G401.6 (cell line): ENCODE results near the gene ACAT2.
"Not testable (repeated sequence)": the region's sequence is repeated elsewhere in the genome, so short reads cannot be mapped to it uniquely, and the experiment has no call there.

Experiments used
- FAIRE-seq: peaks from 2 replicates; lab custom pipeline; 2012; peaks lifted over from hg19 to GRCh38; lab: Jason Lieb, UNC

ACAT2 gene

DNA sequence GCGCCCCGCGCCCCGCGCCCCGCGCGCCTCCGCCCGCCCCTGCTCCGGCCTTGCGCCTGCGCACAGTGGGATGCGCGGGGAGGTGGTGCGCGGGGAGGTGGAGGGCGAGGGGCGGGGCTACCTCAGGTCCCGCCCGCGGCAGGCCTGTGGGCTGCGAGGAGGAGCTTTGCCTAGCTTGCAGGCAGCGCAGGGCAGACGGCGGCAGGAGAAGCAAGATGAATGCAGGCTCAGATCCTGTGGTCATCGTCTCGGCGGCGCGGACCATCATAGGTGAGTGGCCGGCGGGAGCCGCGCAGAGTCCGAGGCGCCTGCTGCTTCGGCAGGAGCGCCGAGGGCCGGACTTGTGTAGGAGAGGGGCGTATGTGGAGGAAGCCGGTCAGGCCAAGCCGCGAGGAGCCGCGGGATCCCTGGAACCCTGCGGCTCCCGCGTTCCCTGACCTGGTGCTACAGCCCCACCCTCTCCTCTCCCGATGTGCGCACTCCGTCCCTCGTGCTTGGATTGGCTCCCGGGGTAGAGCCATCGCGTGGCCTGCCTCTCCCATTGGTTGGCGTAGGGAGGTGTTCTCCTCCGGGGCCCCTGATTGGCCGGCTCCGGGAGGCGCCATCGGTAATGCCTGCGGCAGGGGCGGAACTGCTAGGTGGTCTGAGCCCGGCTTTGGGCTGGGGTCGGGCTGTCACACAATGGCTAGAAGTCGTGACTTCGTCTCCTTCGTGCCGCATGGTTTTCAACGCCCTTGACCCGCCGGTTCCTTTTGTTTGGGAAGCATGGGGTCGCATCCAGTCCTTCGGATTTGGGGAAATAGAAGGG, at the start of gene ACAT2:
Gene ACAT2, plus strand, starts transcription at position 173 of the 808 bp plus-strand sequence. Its CDS starts 43 bp downstream, at position 216.
- peak; percentile 74 for FAIRE-seq

DNA sequence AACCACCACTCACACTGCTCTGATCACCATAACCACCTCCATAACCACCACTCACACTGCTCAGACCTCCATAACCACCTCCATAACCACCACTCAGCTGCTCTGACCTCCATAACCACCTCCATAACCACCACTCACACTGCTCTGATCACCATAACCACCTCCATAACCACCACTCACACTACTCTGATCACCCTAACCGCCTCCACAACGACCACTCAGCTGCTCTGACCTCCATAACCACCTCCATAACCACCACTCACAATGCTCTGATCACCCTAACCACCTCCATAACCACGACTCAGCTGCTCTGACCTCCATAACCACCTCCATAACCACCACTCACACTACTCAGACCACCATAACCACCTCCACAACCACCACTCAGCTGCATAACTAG, 49.5 kb upstream of the ACAT2 start:
- FAIRE-seq = not testable (repeated sequence)

DNA sequence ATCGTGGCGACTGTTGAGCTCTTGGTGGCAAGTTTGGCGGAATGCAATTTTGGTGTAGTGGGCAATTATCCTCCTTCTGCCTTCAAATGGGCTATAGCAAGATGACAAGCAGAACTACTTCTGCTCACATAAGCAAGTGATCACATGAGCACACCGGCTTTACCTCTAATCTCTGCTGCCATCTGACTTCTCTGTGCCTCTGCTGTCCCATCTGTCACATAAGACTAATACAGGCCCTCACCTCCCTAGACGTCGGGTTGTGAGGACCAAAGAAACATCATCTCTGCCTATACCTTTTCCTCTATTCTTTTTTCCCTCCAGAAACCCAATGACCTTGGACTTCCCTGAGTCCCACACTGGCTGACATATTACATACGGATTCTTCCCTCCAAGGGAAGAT, 47.9 kb upstream of the ACAT2 start:
- FAIRE-seq = no peak

DNA sequence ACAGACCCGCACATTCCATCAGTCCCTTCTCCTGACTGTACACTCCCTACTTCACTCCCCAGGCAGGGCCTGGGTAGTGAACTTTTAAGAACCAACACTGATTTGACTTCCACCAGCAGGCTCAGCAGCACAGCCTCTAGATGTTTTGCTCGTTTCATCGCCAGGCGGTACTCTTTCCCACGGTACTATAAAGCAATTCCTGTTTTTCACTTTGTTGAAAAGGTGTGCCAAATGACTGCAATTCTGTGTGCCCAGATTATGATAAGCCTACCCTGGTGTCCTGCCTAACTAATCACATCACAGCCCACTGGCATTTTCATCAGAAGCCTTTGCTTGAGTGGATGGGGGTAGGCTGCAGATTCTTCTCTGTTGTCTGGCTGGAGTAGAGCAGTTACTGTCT, 47.4 kb upstream of the ACAT2 start:
- no peak for FAIRE-seq

DNA sequence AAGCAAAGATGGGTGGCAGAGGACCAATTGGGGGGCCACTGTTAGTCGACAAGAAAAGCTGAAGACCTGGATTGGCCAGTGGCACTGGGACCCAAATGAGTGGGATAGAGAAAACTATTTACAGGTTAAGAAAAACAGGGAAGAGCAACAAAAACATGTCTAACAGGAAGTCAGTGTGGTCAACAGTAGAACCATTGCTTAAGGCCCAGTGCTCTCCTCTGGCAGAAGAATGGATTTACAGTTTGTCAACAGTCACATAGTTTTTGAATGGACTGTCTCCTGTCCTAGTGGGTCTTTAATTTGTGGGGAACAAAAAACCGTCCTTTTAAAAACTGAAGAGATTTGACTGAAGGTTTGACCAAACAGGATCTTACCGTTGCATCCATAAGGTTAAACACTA, 46.7 kb upstream of the ACAT2 start:
- no peak for FAIRE-seq

DNA sequence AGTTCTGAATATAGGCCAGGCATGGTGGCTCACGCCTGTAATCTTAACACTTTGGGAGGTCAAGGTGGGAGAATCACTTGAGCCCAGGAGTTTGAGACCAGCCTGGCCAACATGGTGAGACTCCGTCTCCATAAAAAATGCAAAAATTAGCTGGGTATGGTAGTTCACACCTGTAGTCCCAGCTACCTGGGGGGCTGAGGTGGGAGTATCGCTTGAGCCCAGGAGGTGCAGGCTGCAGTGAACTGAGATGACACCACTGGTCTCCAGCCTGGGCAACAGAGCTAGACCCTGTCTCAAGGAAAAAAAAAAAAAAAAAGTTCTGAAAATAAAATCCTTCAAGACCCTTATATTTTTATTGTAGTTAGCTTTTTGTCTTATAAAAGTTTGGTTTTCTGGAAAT, 46.2 kb upstream of the ACAT2 start:
- no peak for FAIRE-seq

DNA sequence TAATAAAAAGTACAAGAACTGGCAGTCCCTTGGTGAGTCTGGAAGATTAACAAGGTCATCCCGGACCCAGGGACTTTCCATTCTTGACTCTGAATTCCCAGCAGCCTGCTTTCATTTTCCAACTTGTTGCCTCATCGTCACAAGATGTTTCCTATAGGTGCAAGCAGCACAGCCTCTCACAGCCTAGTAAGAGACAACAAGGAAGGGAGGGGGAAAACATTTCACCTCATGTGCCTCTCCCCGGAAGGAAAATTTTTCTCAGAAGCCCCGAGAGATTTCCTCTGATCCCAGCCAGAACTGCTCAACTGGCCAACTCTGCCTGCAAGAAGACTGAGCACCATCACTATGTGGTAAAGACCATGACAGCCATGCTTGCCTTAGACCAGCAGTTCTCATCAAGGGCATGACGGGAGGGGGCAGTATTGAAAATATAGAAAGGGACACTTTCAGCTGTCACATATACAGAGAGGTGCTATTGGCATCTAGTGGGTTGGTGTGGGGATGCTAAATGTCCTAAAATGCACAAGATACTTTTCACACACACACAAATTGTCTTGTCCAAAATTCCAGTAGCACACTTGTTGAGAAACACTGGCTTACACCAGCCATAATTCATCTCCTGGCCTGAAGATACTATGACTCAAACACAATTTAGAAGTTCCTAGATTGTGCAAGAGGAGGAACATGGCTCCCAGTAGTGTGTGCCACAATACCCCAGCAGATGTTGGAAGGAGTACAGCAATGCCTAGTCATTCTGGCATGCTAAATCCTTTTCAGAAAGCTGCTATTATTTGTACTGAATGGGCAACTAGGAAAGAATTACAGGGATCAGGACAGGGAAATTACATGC, 45.4 kb upstream of the ACAT2 start:
- FAIRE-seq = no peak

DNA sequence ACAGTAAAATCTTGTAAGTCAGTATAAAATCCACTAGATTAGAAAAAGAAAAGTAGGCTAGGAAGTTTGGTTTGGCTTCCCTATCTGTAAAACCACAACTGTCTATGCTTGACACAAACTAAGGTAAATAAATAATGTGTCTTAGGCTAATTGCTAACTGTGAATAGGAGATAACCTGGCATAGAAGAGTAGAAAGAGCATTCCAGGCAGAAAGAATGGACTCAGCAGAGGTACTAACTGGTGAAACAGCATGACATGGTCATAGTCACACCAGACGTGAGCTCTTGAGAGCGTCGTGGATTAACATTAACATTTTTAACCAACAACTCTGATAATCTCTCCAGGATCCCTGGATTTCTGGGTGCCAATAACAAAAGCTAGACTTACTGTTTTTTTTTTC, 43.2 kb upstream of the ACAT2 start:
- no peak for FAIRE-seq

DNA sequence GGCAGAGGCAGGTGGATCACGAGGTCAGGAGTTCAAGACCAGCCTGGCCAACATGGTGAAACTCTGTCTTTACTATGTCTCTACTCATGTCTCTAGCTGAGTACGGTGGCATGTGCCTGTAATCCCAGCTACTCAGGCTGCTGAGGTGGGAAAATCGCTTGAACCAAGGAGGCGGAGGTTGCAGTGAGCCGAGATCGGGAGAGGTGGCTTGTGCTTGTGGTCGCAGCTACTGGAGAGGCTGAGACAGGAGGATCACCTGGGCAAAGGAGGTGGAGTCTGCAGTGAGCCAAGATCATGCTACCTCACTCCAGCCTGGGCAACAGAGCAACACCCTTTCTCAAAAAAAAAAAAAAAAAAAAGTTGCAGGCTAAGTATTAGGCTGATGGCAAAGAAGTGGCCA, 42.6 kb upstream of the ACAT2 start:
- FAIRE-seq = no peak

DNA sequence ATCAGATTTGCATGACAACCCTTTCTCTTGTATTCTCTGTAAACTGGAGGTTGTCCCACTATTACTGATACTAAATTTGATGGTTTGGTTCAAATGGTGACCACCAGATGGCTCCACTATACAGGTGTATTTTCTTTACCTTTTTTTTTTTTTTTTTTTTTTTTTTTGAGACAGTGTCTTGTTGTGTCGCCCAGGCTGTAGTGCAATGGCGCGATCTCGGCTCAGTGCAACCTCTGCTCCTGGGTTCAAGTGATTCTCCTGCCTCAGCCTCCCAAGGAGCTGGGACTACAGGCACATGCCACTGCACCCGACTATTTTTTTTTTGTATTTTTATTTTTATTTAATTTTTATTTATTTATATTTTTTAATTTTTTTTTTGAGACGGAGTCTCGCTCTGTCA, 41.1 kb upstream of the ACAT2 start:
- FAIRE-seq = peak; percentile 79

DNA sequence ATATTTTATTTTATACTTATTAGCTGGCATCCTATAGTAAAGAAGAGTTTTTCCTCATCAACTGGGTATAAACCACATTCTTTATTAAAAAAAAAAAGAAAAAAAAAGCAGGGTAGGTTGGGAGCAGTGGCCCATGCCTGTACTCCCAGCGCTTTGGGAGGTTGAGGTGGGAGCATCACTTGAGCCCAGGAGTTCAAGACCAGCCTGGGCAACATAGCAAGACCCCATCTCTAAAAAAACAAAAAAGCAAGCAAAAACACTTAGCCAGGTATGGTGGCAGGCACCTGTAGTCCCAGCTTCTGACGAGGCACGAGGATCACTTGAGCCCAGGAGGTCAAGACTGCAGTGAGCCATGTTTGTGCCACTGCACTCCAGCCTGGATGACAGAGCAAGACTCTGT, 39.9 kb upstream of the ACAT2 start:
- FAIRE-seq = not testable (repeated sequence)

DNA sequence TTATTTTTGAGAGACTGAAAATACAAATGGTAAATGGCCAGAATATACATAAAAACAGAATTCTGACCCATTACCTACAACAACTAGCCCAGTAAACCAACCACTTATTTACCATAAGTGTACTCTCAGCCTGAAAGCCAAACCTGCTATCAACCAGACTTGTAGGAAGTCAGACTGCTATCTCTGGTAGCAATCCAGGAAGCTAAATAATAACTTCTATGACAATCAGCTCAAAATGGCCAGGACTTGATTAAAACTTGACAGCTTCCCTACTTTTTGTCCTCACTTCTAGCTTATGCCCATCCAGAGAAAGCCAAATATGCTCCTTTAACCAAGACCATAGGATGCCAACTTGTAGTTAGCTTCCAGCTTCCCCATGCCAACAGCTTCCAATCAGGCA, 39.2 kb upstream of the ACAT2 start:
- no peak for FAIRE-seq

DNA sequence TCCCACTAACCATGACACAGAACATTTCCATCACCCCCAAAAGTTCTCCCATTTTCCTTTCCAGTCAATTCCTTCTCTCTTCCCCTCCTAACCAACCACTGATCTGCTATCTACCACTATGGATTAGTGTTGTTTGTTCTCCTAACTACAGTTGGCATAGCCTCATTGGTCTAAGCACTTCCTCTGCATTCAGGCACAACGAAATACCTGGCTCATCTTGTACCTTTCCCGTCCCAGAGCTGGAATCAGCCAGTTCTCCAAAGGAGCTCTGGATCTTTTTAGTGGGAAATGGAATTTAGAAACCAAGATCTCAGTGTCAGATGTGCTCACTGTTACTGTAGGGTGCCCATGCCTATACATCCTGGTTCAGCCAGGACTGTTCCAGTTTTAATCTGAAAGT, 38.6 kb upstream of the ACAT2 start:
- FAIRE-seq = no peak

DNA sequence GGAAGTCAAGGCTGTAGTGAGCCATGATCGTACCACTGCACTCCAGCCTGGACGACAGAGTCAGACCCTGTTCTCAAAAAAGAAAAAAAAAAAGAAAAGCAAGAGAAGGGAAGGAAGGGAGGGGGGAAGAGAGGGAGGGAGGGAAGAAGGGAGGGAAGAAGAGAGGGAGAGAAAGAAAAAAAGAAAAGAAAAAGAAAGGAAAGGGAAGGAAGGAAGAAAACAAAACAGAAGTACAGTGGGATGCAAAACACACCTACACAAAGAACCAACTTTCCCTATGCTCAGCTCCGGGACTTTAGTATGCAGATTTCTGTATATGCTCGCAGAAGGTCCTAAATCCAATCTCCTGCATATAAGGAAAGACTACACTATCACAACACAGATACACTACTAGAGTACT, 37.1 kb upstream of the ACAT2 start:
- FAIRE-seq = no peak

DNA sequence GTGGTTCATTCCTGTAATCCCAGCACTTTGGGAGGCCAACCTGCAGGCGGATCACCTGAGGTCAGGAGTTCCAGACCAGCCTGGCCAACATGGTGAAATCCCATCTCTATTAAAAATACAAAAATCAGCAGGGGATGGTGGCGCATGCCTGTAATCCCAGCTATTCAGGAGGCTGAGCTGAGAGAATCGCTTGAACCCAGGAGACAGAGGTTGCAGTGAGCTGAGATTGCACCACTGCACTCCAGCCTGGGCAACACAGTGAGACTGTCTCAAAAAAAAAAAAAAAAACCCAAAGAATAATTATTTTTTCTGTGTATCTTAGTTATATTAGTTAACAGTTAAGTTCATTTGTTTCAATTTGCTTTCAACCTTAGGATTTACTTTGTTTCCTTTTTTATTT, 36.6 kb upstream of the ACAT2 start:
- not testable (repeated sequence) for FAIRE-seq

DNA sequence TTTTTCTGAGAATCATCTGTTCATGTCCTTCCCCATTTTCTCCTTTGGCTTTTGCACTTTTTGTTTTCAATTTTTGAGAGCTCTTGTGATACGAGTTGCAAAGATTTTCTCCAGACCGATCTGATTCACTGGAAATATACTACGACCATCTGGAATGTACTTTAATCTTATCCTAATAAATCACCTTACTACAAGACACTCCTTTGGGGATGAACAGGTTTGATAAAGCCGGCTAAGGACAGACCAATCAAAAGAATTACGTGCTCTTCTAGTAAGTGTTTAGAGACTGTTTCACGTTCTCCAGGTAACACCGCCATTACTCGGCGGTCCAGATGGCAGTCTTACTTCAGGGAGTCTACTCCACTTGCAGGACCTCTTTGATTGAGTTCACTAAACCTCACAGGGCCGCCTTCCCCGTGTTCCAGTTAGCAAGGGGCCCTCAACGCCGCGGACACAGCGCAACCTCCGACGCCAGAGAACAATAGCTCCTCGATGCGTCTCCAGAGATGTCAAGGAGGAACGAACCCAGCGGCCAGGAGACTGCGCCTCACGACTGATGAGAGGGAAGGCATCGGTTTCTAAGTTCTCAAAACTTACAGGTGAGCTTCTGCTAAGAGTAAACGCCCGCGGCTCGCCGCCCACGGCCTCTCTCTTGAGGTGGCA, 35.5 kb upstream of the ACAT2 start:
- FAIRE-seq = no peak

DNA sequence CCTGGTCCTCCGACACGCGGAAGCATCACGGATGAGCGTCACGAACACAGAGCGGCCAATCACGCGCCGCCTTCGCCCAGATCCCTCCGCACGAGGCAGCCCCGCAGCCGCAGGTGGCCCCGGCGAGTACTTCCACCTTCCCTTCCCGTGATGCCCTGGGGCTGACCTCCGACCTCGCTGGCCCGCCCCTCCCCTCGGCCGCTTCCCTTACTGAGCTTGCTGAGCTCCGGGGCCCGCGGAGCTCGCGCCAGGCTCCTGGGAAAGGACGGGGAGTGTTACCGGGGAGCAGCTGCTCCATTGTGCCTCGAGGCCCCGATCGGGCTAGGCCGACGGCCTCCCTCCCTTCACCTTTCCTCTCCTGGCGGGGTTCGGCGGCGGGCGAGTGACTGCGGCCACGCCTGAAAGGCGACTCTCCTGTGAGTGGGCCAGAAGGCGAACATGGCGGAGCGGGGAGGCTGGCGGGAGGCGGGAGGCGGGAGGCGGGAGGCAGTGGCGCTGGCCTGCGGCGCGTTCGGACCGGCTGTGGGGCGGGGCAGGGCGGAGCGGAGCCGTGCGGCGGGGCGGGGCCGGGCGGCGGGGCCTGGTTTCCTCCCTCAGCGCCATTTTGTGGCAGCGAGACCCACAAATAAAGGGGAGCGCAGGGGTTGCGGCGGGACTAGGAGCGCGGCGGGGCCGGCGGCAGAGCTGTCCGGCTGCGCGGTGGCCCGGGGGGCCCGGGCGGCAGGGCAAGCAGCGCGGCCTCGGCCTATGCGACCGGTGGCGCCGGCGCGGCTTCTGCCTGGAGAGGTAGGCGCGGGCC, 34.7 kb upstream of the ACAT2 start, which contains the start of gene WTAP:
Gene WTAP, plus strand, starts transcription at position 589 of the 799 bp plus-strand sequence. CDS start 8,760 bp downstream, outside the sequence.
- FAIRE-seq = peak; percentile 89

DNA sequence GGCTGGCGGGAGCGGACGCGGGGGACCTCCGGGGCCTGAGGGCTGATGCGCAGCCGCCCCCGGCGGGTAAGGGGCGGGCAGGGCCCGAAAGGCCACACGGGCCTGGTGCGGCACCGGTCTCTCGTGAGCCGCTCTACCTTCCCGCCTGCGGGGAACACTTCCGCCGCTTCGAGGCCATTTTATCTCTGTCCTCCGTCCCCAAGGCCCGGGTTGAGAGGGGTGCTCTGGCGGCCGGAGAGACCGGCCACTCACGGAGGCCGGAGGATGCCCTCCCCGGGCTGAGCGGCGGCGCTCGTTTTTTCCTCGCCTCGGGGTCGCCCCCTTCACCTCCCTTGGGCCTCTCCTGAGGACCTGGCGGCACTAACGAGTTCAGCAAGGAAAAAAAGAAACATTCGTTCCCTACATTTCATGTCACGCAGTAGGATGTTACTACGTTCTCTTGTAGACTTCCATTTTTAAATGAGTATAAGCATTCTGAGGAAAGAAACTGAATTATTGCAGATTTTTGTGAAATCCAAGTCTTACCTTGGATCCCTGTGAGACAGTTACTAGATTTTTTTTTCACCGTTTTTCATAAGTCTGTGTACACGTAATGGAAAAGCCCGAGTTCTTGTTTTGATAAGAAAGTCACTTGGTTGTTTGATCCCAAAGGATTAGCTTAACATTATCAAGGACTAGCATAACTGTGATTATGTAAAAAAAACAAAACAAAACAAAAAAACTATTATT, 34.0 kb upstream of the ACAT2 start:
- FAIRE-seq = no peak

DNA sequence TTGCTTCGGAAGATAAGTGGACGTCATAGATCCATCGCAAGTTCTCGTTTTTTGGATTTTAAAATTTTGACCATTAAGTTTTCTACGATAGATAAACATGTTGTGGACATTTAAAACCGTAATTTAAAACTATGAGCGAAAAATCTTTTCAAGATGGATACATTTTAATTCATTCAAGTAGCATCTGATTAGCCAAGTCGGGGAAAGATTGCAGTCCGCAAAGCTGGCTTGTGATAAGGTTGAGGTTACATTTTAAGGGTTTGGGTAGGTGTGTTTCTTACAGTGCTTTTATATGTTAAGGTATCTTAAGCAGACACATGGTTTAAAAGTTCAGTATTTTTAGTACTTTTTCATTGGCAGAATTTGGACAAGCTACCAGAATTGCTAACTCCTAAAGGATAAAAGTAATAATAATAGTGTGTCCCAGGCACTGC, 33.3 kb upstream of the ACAT2 start:
- FAIRE-seq = peak; percentile 8

DNA sequence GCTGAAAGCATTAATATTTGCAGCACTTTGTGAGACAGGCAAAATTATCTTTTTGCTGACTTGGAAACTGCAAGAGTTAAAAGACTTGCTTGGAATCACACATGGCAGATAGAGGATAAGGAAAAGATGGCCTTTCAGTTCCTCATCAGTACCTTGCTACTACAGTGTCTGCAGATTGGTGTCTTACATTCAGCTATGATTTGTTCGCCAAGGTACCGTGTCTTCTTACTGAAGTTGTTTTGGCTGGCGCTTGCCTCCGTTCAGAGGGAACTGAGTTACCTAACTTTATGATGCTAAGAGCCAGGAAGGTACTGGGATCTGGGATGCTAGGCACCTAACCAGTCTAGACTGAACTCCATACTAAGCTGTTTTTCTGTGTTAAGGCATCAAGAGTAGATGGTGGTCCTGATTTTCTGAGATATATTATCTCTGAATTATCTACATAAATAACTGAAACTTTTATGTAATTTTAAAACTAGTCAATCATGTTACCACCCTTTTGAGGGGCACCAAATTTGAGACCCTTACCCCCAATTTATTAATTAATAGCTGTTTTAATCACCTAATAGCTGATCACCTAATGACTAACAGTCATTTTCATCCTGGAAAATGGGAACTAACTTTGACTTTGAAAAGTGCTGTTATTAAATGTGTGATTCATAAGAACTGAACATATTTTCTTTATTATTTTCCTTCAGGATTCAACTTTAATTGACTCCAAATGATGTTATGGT, 32.1 kb upstream of the ACAT2 start:
- FAIRE-seq = no peak

DNA sequence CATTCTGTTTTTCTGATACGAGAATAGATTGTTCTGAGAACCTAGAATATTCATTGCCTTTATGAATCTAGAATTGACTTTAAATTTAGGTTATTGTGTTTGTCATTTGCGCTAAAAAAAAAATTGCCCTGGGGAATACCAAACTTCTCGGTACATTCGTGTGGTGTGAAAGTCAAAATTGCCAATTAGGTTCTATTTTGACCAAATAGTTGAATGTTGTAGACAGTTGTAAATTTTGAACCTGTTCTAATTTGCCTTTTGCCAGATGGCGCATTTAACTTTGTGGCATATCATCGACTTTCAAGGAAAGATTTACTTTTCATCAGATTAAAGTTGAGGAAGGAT, 31.5 kb upstream of the ACAT2 start:
- no peak for FAIRE-seq
